Stimulated activated CD8-positive, alpha-beta memory T cell treated with anti-CD3 and anti-CD28 coated beads, Interleukin-4, amount 100 ng/mL, for 1 hour (primary cell): ENCODE data around the gene RBFA.

Source experiments
- DNase-seq, 2 donors: peaks; one replicate each; pipeline ENCODE4 v3.0.0-alpha.2; 2020; ENCODE audit warnings: low read depth in 2 of 2, low spot score in 1 of 2

The RBFA gene

DNA sequence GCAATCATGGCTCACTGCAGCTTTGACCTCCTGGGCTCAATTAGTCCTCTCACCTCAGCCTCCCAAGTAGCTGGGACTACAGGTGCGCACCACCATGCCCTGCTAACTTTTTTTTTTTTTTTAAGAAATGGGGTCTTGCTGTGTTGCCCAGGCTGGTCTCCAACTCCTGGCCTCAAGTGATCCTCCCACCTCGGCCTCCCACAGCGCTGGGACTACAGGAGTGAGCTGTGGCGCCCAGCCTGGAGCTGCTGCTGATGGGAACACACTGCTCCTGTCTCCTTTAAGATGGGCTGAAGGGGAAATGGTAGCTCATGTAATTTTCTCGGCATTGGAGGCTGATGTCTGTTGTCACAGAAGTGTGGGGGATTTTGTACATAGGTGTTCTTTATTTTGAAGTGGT is 39.9 kb downstream of the RBFA start:
- DNase-seq, result no peak

DNA sequence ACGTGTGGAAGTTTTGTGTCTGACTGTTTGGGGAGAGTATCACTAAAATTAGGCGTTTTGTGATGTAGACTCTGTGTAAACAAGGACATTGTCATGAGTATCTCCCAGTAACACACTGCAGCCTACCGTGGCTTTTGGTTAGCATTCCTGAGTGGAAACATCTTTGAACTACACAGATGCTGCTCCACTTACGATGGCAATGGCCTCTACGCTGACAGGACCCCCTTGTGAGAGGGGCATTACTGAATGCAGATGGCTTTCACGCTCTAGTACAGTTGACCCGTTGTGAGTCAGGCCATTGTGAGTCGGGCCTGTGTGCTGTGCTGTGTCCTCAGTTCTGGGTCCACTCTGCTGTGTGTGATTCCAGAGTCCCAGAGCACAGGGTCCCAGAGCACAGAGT is 40.5 kb downstream of the RBFA start:
- no peak for DNase-seq

DNA sequence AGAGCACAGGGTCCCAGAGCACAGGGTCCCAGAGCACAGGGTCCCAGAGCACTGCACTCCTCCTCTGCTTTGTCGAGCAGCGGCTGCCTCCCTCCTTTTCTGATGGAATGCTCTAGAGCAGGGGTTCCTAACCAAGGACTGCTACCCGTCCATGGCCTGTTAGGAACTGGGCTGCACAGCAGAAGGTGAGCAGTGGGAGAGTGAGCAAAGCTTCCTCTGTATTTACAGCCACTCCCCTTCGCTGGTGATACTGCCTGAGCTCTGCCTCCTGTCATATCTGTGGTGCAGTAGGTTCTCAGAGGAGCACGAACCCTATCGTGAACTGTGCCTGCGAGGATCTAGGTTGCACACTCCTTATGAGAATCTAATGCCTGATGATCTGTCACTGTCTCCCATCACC is 41.7 kb downstream of the RBFA start:
- DNase-seq, result no peak

DNA sequence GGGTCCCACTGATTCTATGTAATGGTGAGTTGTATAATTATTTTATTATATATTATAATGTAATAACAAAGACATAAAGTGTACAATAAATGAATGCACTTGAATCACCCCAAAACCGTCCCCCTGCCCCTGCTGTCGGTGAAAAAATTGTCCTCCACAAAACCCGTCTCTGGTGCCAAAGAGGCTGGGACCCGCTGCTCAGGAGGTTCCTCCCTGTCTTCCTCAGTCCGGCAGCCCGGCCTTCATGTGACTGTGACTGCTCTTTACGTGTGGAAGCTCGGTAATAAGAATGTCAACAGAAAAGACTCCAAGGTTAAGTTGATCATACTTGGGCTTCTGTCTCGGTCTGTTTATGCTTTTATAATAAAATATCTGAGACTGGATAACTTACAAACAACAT is 42.1 kb downstream of the RBFA start:
- no peak for DNase-seq

DNA sequence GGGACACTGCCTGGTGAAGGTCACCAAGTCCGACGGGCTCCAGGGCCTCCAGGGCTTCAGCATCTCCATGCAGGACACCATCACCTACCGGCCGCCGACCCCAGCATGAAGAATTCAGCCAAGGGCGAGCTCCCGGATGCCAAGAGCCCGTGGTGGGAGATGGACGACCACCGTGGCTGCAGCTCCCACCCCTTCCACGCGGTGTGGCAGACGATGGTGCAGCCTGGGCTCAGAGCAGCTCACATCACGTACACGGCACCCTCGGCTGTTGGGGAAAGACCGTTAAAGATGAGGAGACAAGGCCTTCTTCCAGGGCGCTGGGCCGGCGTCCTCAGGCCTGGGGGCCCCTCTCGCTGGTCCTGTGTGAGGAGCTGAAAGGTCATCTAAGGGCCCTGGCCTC is 43.6 kb downstream of the RBFA start:
- no peak for DNase-seq
